NCI-H2081 (cell line): Measurements from ENCODE around the gene EMX2.

ENCODE experiments used
- DNase-seq, 2 experiments: peaks; one replicate each; lab custom pipeline; 2025; lab: John Stamatoyannopoulos, UW

Gene EMX2

GRCh38 chr10:117544711-117545140, 2.2 kb downstream of the EMX2 start:
- DNase-seq: no peak

GRCh38 chr10:117545141-117546019, 2.8 kb downstream of the EMX2 start:
- no peak for DNase-seq

DNA sequence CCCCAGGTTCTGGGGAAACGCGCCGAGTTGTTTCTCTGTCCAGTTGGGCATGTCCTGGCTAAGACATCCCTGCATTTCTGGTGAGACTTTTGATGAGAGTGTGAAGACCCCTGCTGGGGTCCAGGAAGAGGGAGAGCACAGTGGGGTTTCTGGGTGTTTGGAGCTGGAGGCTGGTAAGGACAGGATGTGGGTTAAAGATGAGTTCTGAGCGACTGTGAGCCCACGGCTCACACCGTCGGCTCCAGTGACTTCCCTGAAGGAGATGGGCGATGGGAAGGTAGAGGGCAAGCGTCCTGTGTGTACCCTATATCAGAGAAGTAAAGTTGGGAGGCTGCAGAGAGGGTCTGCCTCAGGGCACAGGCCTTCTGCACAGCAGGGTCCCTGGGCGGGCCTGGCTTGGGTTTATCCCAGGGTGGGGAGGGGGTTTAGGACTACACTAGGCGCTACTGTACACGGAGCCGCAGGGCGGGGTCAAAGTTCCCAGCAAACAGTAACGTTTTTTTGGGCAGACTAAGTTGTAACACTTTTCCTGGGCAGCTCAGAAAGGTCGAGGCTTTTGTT, 3.6 kb downstream of the EMX2 start:
- DNase-seq: no peak

GRCh38 chr10:117546581-117547015, 4.1 kb downstream of the EMX2 start:
- no peak for DNase-seq

- no peak for DNase-seq
Measured at GRCh38 chr10:117547016-117547715, 4.6 kb downstream of the EMX2 start.

DNA sequence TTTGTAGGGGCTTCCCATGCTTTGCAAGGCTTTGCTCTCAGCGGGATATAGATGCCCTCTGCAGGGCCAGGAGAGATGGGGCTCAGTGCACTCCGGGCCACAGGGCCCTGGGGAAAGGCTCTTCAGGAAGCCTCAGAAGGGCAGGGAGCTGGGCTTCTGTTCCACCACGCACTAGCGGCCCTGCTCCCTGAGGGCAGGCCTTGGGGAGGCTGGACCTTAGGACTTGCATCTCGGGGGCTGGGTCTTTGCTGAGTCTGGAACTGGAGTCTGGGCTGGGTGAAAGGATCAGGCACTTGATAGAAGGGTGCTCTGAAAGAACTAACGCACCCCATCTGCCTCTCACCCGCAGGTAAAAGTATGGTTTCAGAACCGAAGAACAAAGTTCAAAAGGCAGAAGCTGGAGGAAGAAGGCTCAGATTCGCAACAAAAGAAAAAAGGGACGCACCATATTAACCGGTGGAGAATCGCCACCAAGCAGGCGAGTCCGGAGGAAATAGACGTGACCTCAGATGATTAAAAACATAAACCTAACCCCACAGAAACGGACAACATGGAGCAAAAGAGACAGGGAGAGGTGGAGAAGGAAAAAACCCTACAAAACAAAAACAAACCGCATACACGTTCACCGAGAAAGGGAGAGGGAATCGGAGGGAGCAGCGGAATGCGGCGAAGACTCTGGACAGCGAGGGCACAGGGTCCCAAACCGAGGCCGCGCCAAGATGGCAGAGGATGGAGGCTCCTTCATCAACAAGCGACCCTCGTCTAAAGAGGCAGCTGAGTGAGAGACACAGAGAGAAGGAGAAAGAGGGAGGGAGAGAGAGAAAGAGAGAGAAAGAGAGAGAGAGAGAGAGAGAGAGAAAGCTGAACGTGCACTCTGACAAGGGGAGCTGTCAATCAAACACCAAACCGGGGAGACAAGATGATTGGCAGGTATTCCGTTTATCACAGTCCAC, 5.4 kb downstream of the EMX2 start:
- DNase-seq: no peak

DNA sequence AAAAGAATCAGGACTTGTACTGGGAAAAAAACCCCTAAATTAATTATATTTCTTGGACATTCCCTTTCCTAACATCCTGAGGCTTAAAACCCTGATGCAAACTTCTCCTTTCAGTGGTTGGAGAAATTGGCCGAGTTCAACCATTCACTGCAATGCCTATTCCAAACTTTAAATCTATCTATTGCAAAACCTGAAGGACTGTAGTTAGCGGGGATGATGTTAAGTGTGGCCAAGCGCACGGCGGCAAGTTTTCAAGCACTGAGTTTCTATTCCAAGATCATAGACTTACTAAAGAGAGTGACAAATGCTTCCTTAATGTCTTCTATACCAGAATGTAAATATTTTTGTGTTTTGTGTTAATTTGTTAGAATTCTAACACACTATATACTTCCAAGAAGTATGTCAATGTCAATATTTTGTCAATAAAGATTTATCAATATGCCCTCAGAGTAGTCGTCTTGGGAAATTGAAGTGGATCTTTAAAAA, 6.6 kb downstream of the EMX2 start:
- DNase-seq: no peak

GRCh38 chr10:117550076-117550475, 7.5 kb downstream of the EMX2 start:
- DNase-seq: no peak

DNA sequence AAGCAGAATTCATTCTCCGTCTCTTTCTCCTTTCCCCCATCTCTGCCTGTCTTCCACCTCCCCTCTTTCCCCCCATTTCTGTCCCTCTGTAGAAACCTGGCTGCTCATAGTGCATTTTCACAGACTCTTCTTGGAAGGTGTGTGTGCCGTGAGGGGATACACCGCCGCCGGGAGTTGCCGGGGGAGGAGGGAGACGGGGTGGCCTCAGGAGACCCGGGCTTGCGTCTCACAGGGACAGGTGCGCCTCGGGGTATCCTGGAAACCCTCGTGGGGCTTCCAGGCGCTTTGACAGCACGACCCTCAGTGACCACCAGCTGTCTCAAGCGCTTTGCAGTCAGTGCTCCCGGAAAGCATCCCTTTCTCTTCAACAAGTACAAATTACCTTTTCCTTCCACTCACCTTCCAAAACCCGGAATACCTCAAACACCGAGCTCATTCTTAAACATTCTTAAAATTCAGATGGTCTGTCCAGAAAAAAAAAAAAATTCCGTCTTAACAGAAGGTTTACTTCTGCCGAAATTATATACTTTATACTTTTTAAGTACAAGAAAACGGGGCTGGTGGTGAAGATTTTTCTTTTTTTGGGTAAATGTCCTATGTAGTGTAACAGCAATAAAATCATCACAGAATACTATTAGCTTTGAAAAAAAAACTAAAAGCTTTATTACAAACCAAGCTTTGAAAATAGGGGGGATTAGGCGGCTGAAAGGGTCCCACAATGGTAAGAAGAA, 8.2 kb downstream of the EMX2 start:
- no peak for DNase-seq

- no peak for DNase-seq
Measured at GRCh38 chr10:117551330-117552155, 9.0 kb downstream of the EMX2 start.

DNA sequence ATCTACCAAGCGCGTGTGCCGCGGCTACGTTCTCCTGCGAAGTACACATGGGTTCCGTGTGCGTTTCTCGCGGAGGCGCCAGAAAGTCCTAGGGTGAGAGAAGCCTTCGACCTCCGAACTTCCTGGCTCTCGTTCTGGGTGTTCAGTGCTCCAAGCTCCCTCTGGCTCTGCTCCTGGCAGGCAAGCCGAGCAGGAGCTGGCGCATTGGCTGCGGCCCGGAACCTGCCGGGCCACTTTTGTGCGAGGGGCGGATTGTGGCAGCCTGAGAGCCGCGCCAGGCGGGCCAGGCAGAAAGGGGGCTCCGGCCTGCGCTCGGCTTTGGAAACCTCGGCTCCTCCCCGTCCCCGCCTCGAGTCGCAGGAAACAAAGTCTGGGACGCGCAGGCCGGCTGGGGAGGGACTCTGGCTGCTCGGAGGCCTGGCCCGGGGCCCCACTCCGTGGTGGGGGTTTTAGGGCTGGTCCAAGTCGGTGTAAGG, 9.6 kb downstream of the EMX2 start:
- no peak for DNase-seq

DNA sequence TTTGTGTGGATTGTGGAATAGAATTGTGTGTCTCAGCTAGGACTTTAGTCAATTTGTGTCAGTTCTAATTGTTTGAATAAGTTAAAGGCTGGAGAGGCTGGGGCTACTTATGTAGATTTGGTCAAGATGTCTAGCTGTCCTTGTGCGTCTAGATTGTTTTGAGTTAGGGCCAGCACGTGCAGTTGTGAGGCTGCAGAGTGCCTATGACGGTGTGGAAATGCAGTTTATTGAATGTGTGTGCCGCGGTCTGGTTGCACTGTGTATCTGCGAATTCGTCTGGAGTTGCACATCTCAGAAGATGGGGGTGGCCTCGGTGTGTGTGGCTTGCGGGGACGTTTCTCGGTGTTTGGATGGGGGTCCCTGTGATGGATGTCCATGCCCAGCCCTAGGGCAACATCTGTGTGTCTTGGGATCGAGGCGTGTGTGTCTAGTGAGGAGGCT, 10.2 kb downstream of the EMX2 start:
- DNase-seq: no peak

DNA sequence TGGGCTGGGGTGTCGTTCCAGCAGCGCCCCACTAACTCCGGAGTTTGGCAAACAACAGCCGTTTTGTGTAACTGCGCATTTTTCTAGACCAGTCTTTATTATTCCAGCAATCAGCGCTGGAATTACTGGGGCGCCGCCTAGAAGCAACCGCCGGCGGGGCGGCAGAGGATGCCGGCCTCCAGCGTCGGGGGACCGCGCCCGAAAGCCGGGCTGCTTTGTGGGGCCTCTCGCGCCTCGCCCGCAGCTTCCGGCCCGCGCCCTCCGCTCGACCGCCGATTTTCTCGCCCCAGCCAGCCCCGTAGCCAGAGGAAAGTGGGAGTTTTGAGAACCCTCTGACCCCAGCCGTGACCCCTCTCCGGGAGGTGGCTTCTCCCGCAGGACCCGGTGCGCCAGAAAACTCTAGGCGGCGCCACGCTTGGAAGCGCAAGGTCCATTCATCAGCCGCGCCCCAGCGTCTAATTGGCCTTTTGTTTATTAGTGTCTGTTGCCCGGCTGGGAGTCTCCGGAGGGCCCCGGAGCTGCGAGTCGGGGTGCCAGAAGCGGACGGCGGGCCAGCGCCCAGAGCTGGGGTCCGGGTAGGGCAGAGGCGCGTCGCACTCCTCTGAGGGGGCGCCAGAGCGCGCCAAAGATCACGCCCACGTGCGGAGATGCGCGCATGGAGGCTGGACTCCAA, 10.7 kb downstream of the EMX2 start:
- no peak for DNase-seq

DNA sequence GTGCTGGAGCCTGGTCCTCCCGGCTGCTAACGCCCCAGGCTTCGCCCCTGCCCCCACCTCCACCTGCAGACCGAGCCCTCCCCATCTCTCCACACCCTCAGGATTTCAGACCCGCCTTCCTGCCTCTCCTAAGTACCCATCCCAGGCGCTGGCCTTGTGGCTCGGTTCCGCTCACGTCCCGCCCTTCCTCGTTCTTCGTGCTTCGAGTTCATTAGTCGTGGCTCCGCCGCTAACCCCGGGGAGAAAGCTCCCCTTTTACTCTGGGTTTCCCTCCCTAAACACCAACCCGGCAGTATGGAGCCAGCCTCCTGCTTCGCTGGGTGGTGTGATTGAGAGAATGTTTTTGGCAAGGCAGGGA, 11.2 kb downstream of the EMX2 start:
- no peak for DNase-seq

DNA sequence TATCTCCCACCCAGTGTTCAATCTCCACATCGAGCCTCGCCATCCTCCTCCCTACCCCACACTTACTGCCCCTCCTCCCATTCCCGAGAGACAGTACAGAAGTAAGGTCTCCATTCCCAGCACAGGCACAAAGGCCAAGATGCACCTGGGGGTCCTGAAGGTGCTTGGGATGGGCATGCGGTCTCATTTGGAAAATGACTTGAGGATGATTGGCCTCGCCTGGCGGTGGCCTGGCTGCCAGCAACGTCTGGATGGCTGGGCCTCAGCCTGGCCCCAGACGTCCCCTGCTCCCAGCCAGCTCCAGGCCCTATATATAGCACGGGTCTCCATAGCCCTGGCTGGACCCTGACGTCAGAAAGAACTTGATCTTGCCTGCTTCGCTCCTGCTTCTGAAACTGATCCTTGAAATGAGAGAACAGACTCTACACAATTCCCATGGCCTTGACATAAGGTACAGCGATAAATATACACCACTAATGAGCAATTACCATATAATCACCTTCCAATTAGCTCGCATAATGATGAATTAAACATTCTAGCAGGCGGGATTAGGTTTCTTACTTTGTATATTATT, 11.8 kb downstream of the EMX2 start:
- no peak for DNase-seq

DNA sequence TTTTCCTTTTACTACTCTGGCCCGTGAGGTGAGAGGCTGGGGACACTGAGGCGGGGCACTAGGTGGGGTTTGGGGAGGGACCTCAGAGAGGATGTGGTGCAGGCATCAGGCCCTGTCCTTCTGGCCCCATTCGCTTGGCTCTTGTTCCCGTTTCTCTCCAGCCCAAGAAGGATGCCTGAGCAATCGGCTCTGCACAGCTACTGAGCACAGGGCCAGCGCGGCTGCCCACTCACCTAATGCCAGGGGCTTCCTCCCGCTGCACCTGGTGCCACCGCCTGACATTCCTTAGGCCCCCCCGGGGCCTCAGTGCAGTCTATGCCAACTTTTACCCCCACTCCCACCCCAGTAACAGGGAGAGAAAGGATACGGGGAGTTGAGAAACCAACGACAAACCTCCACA, 12.5 kb downstream of the EMX2 start:
- no peak for DNase-seq

GRCh38 chr10:117555863-117556262, 13.3 kb downstream of the EMX2 start:
- no peak for DNase-seq

DNA sequence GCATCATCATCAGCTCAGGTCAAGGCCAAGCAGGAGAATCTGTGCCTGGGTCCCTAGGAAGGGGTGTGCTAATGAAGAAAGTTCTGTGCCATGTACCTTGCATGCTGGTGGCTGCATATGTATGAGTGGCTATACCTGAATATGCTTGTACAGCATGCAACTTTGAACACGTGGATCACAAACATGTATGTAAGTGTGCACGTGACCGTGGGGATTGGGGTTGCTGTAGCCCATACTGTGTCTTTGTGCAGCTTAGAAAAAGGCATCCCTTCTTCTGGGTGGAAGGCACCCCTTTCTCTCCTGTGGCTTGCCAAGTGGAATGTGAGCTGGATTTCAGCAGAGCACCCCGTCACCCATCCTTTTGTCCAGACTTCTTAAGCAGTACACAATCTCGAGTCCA, 13.8 kb downstream of the EMX2 start:
- no peak for DNase-seq

- DNase-seq: no peak
Measured at GRCh38 chr10:117559712-117560111, 17.2 kb downstream of the EMX2 start.
